TTC549 (cell line): ENCODE results near the gene PEPD.

Experiments
- FAIRE-seq: peaks from 2 replicates; lab custom pipeline; 2012; peaks lifted over from hg19 to GRCh38; lab: Jason Lieb, UNC

PEPD gene

DNA sequence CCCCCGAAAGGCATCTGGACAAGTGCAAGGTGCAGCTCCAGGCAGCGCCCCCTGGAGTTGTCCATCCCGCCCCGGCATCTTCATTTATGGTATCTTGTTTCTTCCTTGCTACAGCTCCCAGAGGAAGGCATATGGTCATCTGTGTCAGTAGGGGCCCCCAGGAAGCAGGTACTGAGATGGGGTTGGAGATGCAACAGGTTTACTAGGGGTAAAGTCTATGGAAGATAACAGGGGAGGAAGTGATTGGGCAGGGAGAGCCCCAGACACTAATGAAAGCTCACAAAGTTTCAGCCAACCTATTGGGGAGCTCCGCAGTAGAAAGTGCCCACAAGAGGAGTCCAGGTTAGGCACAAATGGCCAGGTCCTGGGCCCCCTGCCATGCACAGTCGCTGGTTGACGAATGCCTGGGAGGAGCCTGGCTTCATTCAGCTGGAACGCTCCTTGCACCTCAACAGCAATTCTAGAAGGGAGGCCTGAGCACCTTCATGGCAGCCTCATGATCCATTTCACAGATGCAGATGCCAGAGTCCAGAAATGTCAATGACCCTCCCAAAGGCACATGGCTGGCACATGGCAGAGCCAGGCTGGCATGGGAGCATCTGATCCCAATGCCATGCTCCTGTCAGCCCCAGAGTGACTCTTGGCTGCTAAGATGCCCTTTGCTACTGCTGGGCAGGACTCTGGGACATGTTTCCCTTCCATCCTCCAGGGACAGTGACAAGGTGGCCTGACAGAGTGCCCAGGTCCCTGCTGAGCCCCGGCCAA is 23.8 kb upstream of the PEPD start:
- FAIRE-seq: no peak

DNA sequence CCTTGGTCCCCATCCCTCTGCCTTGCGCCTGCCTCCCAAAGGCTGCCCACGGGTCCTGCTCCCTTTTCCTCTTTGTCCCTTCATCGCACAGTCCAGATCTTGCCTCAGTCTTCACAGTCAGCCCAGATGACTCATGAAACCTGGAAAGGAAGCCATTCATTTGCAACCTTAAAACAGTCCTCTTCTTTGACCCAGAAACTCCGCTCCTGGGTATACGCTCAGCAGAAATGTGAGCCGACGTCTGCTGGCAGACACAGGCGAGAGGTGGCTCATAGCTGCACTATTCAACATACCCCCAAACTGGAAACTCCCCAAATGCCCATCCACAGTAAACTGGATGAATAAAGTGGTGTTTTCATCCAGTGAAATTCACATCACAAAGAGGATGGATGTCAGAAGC is 13.6 kb upstream of the PEPD start:
- no peak for FAIRE-seq

- no peak for FAIRE-seq
Observed at GRCh38 chr19:33532859-33533460, 11.4 kb upstream of the PEPD start.

DNA sequence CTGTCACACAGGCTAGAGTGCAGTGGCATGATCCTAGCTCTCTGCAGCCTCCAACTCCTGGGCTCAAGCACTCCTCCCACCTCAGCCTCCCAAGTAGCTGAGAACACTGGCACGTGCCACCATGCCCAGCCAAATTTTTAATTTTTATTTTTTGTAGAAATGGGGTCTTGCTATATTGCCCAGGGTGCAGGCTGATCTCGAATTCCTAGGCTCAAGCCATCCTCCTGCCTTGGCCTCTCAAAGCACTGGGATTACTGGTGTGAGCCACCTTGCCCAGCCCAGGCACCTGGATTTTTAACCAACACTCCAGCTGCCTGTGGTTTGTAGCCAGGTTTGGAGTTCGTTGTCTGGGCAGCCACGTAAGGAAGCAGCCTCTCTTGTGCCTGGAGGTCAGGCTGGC is 9.3 kb upstream of the PEPD start:
- no peak for FAIRE-seq

- no peak for FAIRE-seq
Observed at GRCh38 chr19:33530296-33530695, 8.7 kb upstream of the PEPD start.

DNA sequence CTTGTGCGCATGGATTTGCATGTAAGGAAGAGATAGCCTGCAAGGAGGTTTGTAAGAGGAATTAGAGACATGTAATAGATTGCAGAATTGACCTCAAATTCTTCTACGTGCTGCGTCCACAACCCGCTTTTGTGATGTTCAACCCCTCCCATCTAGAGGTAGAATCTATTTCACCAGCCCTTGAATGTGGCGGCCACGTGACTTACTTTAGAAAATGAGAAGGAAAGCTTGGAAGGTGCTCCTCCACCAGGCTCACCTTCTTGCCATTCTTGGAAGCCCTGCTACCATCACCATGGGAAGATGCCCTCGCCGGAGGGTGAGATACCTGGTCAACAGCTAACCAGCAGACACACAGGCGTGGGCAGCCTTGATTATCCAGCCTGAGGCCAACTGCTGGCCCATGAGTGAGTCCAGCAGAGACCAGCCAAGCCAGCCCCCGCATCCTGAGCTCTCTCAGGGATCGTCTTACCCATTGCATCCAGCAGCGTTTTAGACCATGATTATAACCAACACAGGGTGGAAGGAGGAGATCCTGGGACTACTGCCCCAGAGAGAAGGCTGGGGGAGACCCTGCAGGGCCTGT is 7.6 kb upstream of the PEPD start:
- FAIRE-seq: no peak

DNA sequence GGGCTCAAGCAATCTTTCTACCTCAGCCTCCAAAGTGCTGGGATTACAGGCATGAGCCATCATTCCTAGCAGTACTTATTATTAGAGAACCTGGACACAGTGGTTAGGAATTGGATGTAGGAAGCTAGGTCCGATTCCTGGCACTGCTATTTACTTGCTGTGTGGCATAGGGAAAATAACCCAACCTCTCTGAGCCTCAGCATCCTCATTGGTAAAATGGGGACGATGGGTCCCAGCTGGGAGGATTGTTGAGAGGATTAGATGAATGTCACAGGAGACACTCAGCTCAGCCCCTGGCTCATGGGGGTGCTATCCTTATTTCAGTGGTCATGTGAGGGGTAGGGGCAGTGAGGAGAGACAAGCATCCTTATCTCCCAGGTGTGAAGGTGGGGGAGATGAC is 6.8 kb upstream of the PEPD start:
- no peak for FAIRE-seq

DNA sequence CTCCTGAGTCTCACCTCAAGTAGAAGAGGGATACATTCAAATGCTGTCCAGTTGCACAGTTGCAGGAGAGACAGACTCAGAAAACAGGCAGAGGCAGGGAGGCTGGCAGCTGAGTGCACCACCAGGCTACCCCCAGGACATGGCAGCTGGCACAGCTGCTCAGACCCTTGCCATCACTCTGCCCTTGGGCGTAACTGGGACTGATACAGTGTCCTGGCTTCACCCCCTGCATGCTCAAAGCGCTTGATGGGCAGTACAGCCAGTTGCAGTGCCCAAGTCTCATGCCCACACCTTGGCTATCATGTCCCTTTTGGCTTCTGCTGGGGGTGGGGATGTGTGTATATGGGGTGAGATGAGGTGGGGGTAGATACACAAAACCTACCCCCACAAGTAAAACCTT is 5.5 kb upstream of the PEPD start:
- FAIRE-seq: no peak

GRCh38 chr19:33524024-33524664 is 2.6 kb upstream of the PEPD start:
- FAIRE-seq: no peak

DNA sequence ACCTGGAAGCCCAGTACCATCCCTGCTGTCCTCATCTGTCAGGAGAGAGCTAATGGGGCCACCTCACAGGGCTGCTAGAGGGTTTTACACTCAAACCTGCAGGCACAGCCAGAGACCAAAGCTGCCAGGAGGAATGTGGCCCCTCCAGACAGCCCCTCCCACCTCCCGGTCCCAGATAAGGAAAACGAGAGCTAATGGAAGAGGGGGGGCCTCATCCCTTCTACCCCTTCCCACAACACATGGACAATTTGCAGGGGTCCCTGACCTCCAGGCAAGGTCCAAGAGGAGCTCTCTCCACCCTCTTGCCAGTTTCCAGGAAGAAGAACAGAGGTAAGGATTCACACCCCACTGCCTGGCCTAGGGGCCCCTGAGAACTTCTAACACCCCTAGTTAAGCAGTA is 1.6 kb upstream of the PEPD start:
- no peak for FAIRE-seq

DNA sequence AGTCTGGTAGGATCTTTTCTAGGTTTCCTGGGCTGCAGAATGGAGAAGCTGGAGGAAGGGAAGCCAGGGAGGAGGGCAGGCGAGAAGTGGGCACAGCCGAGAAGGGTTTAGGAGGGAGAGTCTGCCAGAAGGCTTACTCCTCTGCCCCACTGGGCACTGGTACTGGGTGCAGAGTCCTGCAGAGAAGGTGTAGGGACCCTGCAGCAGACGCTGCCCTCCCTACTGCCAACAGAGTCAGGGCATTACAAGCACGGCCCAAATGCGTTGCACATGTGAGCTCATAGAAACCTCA is 726 bp upstream of the PEPD start:
- FAIRE-seq: no peak

DNA sequence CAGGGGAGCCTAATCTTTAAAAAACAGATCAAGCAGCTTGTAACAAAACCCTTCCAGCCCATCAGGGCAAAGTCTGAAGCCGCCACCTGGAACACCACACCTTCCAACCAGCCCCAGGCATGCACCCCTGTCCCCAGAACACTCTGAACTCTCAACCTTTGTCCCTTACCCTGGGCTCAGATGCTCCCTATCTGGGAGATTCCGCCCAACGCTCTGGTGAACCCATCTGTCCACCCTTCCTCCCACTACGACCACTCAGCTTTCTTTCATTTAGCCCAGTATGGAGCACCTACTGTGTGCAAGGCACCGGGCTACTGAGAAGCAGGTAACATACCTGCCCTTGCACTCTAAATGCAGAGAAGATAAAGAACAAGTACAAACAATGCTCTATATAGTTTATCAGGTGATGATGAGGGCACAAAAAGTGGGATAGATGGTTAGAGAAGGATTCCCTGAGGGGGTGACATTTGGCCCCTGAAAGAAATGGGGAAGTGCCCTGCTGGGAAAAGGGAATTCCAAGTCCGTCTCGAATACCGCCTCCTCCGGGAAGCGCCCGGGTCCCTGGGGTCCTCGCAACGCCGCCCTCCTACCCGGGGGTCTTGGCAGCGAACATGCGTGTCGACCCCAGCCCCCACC is 629 bp downstream of the PEPD start:
- FAIRE-seq: no peak

GRCh38 chr19:33520048-33520643 is 1.4 kb downstream of the PEPD start:
- no peak for FAIRE-seq

DNA sequence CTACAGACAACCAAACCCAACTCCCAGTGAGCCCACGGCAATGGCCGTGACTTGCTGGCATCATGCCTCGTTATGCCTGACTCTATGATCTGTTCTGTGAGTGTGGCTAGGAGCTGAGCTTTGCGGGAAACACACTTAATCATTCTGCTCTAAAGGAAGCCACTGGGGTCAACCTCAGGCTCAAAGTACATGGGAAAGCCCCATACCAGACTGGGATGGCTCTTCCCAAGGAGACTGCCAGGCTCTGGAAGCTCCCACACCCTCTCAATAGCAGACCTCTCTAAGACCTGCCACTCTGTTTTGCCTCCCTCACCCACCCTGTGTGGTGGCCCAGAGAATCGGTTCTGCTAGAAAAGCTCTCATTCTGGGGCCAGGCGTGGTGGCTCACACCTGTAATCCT is 2.2 kb downstream of the PEPD start:
- no peak for FAIRE-seq

DNA sequence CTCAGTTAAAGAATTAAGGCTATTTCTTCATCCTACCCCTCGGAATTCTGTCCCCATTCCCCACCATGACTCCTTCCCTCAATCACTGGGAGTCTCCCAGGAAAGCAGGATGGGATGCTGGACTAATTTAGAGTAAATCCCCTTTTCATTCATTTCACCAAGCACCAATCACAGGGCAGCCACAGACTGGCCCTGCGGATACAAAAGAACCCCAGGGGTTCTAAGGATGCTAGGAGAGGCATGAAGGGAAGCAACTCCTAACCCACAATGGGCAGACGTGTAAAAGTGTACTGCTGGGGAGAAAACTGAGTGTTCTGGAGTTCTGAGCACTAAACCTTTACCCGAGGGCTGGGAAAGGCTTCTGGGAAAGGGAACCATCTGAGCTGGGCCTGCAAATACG is 3.0 kb downstream of the PEPD start:
- no peak for FAIRE-seq

DNA sequence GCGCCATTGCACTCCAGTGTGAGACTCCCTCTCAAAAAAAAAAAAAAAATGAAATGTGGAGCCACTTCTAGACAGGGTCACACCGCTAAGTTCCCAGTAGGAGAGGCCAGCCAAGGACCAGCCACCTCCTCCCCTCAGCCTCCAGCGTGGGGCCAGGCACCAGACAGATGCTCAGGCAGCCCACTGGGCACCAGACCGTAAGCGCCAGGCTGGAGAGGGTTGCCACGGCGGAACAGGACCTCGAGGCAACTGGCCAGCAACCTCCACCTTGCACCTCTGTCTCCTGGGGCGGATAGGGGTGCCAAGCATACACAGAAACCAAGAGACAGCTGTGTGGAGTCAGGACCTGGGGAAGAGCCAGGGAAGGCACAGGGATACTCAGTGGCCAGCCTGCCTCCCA is 3.7 kb downstream of the PEPD start:
- no peak for FAIRE-seq

DNA sequence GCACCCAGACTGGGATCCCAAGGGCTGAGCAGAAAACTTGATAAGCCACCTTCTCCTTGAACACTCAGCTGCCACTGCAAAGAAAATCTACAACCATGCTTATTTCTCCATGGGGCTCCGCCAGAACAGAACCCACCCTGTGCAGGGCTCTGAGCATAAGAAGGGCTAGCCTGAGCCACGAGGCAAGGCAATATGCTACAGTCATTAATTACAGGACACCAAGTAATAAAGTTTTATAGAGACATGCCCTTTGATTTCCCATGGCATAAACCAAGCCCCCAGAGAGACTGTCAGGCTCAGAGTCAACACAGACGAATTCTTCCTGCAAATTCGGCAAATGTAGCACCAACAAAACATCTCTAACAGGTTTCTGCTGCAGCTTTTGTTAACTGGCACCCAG is 5.7 kb downstream of the PEPD start:
- FAIRE-seq: no peak

- FAIRE-seq: no peak
Observed at GRCh38 chr19:33514885-33515551, 6.6 kb downstream of the PEPD start.

GRCh38 chr19:33513424-33513823 is 8.2 kb downstream of the PEPD start:
- no peak for FAIRE-seq

- no peak for FAIRE-seq
Observed at GRCh38 chr19:33512580-33513137, 8.9 kb downstream of the PEPD start.

DNA sequence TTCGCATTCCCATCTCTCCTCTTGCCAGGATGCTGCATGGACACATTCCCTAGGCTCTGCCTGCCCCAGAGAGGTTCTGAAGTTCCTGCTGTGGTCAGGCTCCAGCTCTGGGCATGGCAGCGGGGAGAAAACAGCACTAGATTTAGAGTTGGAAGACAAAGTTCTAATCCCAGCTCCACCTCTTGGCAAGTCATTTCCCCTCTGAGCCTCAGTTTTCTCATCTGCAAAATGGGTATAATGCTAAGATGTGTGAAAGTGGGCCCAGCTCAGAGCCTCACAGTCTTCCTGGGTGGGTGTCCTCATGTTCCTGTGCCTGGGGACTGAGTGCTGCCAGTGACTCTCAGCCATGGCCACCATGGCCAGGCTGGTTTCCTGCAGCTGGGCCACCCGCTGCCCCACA is 9.6 kb downstream of the PEPD start:
- FAIRE-seq: no peak

DNA sequence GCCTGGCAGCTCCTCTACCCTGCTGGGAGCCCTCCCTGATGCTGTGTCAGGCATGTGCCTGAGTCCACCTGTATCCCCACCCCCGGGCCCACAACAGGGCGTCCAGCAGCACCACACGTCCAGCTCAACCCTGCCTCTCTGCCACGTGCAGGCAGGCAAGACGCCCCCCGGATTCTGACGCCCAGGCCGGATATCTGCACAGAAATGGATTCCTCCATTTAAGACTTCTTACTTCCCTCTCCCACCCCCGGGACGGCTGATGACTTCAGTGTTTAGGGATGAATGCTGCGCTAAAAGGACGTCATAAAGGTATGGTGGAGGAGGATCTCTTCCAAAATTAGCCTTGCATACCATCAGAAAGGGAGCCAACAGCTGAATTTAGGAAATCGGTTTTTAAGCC is 10.2 kb downstream of the PEPD start:
- no peak for FAIRE-seq
